DLD1 (cell line): ENCODE data around the gene ZFYVE1.
"Not testable (repeated sequence)": the region's sequence is repeated elsewhere in the genome, so short reads cannot be mapped to it uniquely, and the experiment has no call there.

Source experiments
- in situ Hi-C: cut with HindIII; loops from 2 replicates; pipeline ENCODE4 v1.10.0; 2017; ENCODE audit warnings: low sequenced_read_pairs

ZFYVE1 gene

GRCh38 chr14:72961016-72961415, 65.9 kb downstream of the ZFYVE1 start:
- in situ Hi-C loops = not testable (repeated sequence)

- in situ Hi-C loops = no loop called here
Measured at GRCh38 chr14:72958548-72958947, 68.4 kb downstream of the ZFYVE1 start.

GRCh38 chr14:72957213-72957612, 69.7 kb downstream of the ZFYVE1 start:
- in situ Hi-C loops = no loop called here

- in situ Hi-C loops = not testable (repeated sequence)
Measured at GRCh38 chr14:72956741-72957140, 70.2 kb downstream of the ZFYVE1 start.

- in situ Hi-C loops = no loop called here
Measured at GRCh38 chr14:72952171-72952570, 74.7 kb downstream of the ZFYVE1 start.

GRCh38 chr14:72948481-72949138, 78.3 kb downstream of the ZFYVE1 start:
- in situ Hi-C loops = no loop called here

- in situ Hi-C loops = no loop called here
Measured at GRCh38 chr14:72947366-72948160, 79.3 kb downstream of the ZFYVE1 start.

GRCh38 chr14:72946491-72946890, 80.4 kb downstream of the ZFYVE1 start:
- in situ Hi-C loops = no loop called here

GRCh38 chr14:72945356-72946027, 81.4 kb downstream of the ZFYVE1 start:
- in situ Hi-C loops = no loop called here

- in situ Hi-C loops = no loop called here
Measured at GRCh38 chr14:72943876-72944430, 83.0 kb downstream of the ZFYVE1 start.

- in situ Hi-C loops = no loop called here
Measured at GRCh38 chr14:72942934-72943333, 84.0 kb downstream of the ZFYVE1 start.

GRCh38 chr14:72941286-72941985, 85.5 kb downstream of the ZFYVE1 start:
- in situ Hi-C loops = no loop called here

GRCh38 chr14:72939630-72940029, 87.3 kb downstream of the ZFYVE1 start:
- in situ Hi-C loops = no loop called here

- in situ Hi-C loops = no loop called here
Measured at GRCh38 chr14:72932893-72933292, 94.0 kb downstream of the ZFYVE1 start.

- in situ Hi-C loops = no loop called here
Measured at GRCh38 chr14:72929316-72930080, 97.4 kb downstream of the ZFYVE1 start.

GRCh38 chr14:72928872-72929271, 98.0 kb downstream of the ZFYVE1 start:
- in situ Hi-C loops = no loop called here

- in situ Hi-C loops = no loop called here
Measured at GRCh38 chr14:72926292-72927028, 100.4 kb downstream of the ZFYVE1 start, which contains the start of gene DCAF4. TSS of gene DCAF4 (plus strand) at chr14:72926464. CDS start at chr14:72937979, 11,515 bp downstream.

GRCh38 chr14:72925815-72926291, 101.1 kb downstream of the ZFYVE1 start:
- in situ Hi-C loops = no loop called here

- in situ Hi-C loops = no loop called here
Measured at GRCh38 chr14:72925171-72925759, 101.6 kb downstream of the ZFYVE1 start.
